ENCODE measurements around the gene CNTN5. TPM values are rescaled to one million over a fixed set of nuclear protein-coding genes. Genes with fewer than 3 reads are reported as not detected.

CNTN5 gene
- total RNA-seq, 1 experiment from 2014 or later, result not detected

DNA sequence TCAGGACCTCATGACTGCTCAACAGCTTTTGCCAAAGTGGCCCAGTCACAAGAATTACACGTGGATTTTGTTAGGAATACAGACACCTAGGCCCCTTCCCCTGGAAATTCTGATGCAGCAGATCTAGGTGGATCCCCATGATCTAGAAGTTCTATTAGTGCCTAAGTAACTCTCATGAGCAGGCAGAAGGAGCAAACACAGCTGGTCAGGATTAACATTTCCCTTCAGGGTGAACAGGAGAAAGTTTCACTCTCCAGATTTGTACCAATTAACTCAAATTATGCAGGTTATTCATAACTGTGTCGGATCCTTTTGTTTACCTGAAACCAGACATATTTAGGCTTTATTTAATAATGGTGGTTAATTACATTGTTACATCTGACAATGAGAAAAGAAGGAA lies 1072.9 kb downstream of the CNTN5 start:
- no CpG with 5 or more reads among the region's 2 CpGs for WGBS (ENCODE audit: extremely low coverage, insufficient read length, low lambda C conversion rate)
- H3K79me1 ChIP-seq (ENCODE audit: insufficient read depth, low read depth, low read length, poor library complexity, severe bottlenecking), result no peaks in the 10 kb centered on the region
- H3T11ph ChIP-seq (ENCODE audit: low read length), result no peak overlapping the region
- TF ChIP-seq CTCF (conservative IDR thresholded peaks at IDR 0.05), result no peak
- H3K23me2 ChIP-seq (ENCODE audit: insufficient read length, low read depth, low read length, poor library complexity, severe bottlenecking), result no peaks in the 10 kb centered on the region
- H3K27ac ChIP-seq (ENCODE audit: insufficient read length, low read depth, low read length), result no peak overlapping the region
- peaks cover 8% of the 10 kb centered on the region for H3K4me1 ChIP-seq (ENCODE audit: insufficient read depth, low read length)
- H3K4me2 ChIP-seq (ENCODE audit: insufficient read depth, insufficient read length, low read length), result no peak overlapping the region
- H3K9me3 ChIP-seq (ENCODE audit: control insufficient read depth, low read depth, low read length), result no peaks in the 10 kb centered on the region
- no peaks in the 10 kb centered on the region for H3K79me2 ChIP-seq (ENCODE audit: insufficient read depth, low read length)
- H3K9ac ChIP-seq (ENCODE audit: extremely low read depth, insufficient read length, low read length), result no peak overlapping the region
- no peaks in the 10 kb centered on the region for H3K36me3 Mint-ChIP-seq (ENCODE audit: insufficient read depth in 1 of 3, low read depth in 3 of 3)
- no peak overlapping the region for H3K14ac ChIP-seq (ENCODE audit: insufficient read depth, low read length)
- no peak overlapping the region for H3K18ac ChIP-seq (ENCODE audit: insufficient read length, low read depth, low read length)
- H3K4me1 Mint-ChIP-seq, result peaks cover 20 to 21% of the 10 kb centered on the region in 2 experiments
- no peak overlapping the region for H3K27ac Mint-ChIP-seq
- H4K8ac ChIP-seq (replicated peaks; ENCODE audit: insufficient read length, low read depth, low read length), result no peak overlapping the region
- H2BK20ac ChIP-seq (ENCODE audit: low read depth, low read length, poor library complexity, severe bottlenecking), result no peak overlapping the region
- H3K56ac ChIP-seq (ENCODE audit: insufficient read length, low read depth, low read length), result no peak overlapping the region
- H3K4ac ChIP-seq (ENCODE audit: low read depth, low read length), result no peak overlapping the region
- no peaks in the 10 kb centered on the region; a peak in 4 of 5 replicates for H3K9me3 Mint-ChIP-seq
- no peak overlapping the region for H2AK5ac ChIP-seq (ENCODE audit: insufficient read length, low read length)
- no peak for DNase-seq
- H4K5ac ChIP-seq (ENCODE audit: insufficient read length, low read depth, low read length), result no peak overlapping the region
- H2BK120ac ChIP-seq (ENCODE audit: low read depth, low read length, poor library complexity, severe bottlenecking), result no peak overlapping the region
- H3K23ac ChIP-seq (ENCODE audit: insufficient read length, low read depth, low read length), result no peak overlapping the region
- H2BK15ac ChIP-seq (ENCODE audit: low read depth, low read length), result no peak overlapping the region
- no peaks in the 10 kb centered on the region for H4K20me1 ChIP-seq (ENCODE audit: control insufficient read depth, insufficient read depth, insufficient read length)
- no peak overlapping the region for H2BK12ac ChIP-seq (ENCODE audit: insufficient read length, low read depth, low read length)
- H2BK5ac ChIP-seq (ENCODE audit: insufficient read length, low read length), result no peak overlapping the region
- no peak overlapping the region for H4K91ac ChIP-seq (ENCODE audit: insufficient read length, low read depth, low read length)
- H3K4me3 Mint-ChIP-seq, result no peak overlapping the region
- H3K27me3 Mint-ChIP-seq (ENCODE audit: low read depth), result no peaks in the 10 kb centered on the region
- no peak overlapping the region for H2AFZ ChIP-seq (ENCODE audit: low read length)
- H3K27me3 ChIP-seq (ENCODE audit: insufficient read depth, low read length), result no peaks in the 10 kb centered on the region
